Amygdala (tissue), 56 donors: ENCODE results near the gene KLRF2.

Source experiments
- DNase-seq, 56 donors: peaks; one replicate each; lab custom pipeline; 2025; lab: John Stamatoyannopoulos, UW

The KLRF2 gene

DNA sequence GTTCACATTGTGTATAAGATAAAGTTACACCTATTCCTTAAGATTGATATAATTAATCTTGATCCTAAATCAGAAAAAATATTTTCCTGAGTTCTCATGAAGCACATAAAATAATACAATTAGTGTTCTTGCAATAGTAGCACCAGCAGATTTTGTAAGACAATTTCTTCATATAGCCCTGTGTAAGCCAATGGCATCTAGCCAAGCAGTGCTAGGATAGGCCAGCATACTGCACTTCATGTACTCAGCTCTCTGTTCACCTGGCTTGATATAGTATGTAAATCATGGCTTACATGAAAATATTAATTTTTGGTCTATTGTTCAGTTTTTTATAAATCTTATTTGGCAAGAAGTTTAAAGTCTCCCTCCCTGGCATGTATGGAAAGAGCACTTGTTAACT lies 1.9 kb downstream of the KLRF2 start:
- no peak for DNase-seq

DNA sequence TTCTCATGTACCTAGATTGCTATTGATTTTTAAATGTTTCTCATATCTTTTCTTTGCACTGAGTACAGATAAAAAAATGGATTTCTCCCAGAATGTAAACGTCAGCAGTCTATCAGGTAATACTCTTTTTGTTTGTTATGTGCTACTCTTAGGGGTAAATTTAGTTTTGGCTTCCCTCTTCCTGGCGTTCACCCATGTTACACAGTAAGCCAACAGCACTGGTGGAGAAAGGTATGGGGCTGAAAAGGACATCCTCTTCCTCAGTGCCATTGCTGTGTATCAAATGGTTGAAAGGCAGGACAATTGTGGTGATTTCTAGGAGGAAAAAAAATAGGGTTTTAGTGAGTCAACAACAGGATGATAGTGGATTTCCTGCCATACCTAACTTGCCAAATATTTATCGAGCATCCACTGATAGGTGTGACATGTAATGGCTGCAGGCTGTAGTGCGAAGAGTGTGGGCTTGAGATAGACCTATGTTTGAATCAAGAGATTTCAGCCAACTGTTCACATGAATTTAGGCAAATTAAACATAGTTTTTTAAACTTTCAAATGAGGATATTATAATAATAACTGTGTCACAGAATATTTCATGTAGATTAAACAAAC lies 7.5 kb downstream of the KLRF2 start:
- no peak for DNase-seq

DNA sequence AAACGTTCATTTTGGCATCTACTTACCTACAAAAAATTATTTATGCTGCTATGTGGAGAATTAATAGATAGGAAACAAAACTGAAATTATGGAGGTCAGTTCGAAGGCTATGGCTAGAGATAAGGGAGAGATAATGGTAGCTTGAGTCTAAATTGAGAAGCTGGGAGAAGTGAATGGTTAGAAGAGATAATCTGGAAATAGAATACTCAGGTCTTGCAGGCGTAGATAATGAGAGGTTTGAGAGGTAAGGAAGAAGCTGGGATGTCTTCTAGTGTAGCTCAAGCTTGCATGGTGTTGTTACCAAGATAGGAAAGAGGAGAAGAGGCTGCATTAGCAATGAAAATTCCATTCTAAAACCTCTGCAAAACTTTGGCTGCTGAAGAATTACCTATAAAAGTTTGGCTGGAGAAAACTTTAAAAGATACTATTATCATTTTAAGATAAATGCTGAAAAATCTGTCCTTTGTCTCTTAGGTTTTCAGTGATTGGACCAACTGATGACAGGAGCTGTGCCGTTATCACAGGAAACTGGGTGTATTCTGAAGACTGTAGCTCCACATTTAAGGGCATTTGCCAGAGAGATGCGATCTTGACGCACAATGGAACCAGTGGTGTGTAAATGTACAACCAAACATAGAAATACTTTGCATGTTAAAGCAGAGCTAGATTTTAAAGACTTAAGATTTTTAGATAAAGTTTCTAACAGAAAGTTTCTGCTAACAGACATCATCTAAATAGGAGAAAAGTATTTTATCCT lies 14.1 kb downstream of the KLRF2 start:
- no peak for DNase-seq

DNA sequence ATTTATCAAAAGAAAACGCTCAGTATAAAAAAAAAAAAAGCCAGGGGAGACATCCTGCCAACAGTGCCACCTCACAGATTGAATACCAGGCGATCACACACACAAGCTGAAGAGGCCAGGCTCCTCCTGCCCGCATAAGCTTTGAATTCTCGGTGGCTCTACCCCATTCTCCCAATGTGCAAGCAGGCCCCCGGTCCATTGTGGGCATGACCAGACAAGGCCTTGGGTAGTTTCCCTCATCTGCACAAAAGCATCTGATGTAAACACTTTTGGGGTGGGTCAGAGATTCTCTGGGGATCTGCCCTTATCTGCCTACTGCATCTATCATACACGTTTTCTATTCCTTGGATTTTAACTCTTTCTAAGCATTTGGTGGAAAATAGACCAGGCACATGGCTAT lies 16.2 kb downstream of the KLRF2 start:
- no peak for DNase-seq

DNA sequence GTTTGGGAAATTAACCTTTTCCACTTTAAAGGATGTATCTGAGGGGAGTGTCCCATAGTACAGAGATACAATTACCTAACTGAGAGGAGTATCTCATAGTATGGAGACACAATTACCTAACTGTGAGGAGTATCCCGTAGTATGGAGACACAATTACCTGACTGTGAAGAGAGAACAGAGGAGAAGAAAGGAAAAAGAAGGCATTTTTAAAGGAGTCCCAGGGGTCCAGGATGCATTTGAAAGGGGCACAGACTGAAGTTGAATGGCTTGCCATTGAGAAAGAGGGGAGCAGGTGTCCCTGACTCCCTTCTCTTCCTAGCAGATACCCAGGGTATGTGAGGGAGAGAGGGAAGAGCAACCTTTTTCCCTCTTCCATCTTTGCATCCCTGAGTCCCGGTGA lies 17.9 kb downstream of the KLRF2 start:
- no peak for DNase-seq

DNA sequence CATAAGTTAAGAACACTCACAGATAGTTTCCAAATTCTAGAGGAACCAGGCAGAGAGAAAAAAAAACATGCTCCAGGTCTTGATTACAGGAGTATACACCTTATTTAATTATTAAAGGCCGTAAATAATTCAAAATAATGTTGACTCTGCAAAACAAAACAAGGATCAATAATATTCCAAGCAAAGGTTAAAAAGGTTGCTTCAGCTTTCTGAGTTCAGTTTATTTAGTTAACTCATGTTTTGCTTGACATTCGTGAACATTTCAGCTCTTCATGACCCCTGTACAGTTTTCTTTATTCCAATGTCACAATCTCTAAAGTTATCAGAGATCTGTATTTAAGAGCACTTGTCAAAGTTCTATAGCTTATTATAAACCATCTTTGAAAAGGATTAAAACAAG lies 19.6 kb downstream of the KLRF2 start:
- no peak for DNase-seq

DNA sequence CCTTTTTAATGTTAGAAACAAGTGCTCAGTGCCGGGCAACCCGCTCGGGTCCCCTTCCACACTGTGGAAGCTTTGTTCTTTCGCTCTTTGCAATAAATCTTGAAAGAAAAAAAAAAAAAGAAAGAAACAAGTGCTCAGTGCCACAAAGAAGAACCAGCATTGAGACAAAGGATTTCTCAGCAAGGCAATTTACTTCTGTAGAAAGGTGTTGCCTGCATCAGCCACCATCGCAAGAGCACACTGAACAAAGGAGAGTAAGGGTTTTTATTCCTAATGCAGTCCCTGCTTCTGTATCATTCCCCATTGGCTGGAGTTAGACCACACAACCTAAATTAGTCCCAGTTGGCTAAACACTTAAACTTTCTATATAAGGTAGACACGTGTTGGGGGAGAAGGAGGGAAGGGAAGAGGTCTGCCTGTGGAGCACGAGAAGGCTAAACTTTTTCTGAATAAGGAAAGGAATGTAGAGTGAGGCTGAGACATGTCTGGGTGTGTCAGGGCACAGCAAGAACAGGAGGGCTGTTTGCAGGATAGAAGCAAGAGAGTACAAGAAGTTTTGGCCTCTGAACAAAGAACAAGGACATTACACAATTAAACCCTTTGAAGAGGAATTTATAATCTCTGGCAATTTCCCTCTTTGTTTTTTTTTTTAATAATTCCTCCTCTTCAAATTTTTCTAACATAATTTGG lies 21.4 kb downstream of the KLRF2 start:
- DNase-seq = no peak

DNA sequence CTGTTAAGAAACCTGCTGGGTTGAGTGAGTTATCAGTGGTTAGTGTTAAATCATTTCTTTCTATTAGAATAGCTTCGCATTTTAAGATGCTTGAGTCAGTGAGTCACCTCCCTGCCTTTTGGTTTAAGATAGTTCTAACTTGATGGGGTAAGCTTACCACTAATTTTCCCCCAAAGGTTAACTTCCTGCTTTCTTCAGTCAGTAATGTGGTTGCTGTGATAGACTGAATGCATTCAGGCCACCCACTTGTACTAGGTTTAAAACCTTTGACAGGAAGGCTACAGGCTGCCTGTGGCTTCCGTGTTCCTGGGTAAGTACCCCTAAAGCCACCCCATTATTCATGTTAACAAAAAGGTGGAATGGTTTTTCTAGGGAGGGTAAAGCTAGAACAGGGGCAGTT lies 25.6 kb downstream of the KLRF2 start:
- no peak for DNase-seq

DNA sequence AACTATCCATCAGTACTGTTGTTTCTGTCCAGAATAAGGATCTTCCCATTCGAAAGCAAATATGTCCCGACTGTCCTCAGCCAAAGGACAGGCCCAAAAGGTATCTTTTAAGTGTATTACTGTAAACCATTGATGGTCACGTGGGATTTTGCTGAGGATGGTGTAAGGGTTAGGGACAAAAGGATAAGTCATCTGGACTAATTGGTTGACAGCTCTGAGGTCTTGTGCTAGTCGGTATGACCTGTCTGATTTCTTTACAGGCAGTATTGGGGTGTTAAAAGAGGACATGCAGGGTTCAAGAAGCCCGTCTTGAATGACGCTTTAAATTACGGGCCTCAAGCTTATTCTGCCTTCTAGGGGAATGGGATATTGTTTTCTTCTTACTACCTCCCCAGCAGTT lies 26.5 kb downstream of the KLRF2 start:
- no peak for DNase-seq

DNA sequence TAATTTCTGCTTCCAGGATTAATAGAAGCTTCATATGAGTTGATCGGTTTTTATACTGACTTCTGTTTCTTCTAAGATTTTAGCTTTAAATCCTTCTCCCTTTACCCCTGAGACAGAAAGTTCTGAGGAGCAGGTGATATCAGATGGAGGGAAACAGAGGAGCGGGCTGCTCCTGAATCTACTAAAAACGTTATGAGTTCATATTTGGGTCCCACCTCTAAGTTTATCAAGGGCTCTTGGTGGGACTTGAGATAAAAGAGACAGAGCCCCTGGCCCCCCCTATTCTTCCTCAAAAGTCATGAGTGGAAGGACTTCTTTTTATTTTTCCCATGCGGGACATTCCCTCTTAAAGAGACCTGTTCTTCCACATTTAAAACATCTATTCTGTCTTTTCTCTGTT lies 27.1 kb downstream of the KLRF2 start:
- no peak for DNase-seq

DNA sequence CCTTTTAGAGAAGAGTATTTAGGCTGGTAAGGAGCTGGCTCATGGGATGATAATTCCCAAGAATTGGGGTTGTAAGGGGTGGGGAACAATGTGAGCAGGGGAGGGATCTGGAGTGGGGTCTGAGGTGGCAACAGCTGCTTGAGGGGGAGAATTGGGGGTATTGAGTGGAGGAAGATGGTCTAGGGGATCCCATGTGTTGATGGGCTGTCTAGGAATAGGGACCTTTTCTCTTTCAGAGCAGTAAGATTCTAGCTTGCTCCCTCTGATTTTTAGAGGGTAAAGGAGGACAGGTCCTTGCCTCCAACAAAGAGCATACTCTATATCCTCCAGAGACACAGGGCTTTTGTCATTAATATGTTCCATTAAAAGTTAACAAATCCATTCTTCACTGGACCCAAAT lies 28.4 kb downstream of the KLRF2 start:
- DNase-seq = no peak

DNA sequence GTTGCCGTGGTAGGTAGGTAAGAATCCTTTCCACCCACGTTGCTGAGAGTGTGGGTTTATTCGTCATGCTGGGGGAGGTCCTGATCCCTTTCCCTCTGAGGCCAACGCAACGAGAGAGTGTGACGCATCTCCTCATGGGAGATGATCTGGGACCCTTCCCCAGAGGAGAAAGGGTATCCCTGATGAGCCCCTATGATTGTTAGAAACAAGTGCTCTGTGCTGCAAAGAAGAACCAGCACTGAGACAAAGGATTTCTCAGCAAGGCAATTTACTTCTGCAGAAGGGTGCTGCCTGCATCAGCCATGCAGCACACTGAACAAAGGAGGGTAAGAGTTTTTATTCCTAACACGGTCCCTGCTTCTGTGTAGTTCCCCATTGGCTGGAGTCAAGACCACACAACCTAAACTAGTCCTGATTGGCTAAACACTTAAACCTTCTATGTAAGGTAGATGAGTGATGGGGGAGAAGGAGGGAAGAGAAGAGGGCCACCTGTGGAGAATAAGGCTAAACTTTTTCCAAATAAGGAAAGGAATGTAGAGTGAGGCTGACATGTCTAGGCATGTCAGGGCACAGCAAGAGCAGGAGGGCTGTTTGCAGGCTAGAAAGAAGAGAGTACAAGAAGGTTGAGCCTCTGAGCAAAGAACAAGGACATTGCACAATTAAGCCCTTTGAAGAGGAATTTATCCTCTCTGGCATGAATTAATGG lies 29.6 kb downstream of the KLRF2 start:
- DNase-seq = no peak

DNA sequence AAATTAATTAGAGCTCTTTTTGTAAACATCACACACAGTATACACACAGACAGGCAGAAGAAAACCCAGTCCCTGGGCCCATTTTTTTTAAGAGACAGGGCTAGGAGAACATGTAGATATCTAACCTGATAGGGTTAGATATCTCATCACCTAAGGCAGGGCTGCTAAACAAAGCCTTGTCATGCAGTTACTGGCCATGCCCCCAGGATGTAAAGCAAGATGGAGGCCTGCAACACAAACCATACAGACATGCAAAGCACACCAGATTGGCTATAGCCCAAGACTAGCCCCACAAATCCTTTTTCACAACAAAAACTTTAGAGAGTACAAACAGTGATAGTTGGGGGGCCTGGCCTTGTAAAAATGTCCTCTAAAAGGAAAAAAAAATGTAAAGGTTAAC lies 30.4 kb downstream of the KLRF2 start:
- DNase-seq = no peak

DNA sequence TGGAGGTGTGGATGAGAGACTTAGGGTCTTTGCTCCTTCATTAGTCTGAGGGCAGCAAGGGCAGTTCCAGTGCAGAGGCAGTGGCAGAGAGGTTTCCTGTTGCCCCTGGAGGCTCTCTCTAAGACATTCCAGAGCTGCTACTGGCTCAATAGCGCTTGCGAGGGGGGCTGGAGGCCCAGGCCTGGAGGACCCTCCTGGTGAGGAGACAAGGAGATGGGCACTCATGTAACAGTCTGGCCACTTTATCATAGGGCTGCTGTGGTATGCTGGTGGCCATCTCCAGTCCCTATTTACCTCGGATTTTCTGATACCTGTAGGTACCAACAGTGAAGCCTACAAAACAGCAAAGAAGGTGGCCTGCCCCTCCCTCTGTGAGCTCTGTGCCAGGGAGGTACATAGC lies 38.2 kb downstream of the KLRF2 start:
- no peak for DNase-seq

DNA sequence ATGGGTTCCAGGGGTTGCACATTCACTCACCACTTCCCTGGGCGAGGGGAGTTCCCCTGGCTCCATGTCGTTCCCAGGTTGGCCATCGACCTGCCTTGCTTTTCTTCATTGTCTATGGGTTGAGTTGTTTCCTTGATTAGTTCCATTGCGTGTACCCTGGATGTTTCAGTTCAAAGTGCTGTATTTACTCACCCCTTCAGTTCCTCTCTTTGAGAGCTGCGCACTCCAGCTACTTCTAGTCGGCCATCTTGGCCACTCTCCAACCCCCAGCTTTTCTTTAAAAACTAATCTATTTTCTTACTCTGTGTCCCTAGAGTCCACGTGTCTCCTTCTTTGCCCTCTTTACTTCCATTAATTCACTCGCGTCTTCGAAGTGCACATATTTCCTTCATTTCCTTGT lies 39.2 kb downstream of the KLRF2 start:
- no peak for DNase-seq

DNA sequence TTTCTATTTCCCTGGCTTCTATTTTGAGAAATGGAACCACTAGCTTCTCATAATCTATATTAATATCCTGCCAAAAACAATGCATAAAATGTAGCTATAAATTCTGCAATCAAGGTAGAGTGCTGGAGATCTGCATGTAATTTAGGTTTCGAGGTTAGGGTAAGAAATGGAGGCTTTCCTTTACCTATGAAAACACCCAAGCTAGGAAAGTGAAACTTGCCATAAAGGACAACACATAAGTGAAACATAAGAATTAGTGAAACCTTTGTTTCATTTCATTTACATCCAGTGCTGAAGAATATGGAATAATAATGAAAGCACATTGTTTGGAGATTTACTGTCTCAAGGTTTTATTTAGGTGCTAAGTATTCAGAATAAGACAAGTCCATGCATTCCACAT lies 41.1 kb downstream of the KLRF2 start:
- no peak for DNase-seq

DNA sequence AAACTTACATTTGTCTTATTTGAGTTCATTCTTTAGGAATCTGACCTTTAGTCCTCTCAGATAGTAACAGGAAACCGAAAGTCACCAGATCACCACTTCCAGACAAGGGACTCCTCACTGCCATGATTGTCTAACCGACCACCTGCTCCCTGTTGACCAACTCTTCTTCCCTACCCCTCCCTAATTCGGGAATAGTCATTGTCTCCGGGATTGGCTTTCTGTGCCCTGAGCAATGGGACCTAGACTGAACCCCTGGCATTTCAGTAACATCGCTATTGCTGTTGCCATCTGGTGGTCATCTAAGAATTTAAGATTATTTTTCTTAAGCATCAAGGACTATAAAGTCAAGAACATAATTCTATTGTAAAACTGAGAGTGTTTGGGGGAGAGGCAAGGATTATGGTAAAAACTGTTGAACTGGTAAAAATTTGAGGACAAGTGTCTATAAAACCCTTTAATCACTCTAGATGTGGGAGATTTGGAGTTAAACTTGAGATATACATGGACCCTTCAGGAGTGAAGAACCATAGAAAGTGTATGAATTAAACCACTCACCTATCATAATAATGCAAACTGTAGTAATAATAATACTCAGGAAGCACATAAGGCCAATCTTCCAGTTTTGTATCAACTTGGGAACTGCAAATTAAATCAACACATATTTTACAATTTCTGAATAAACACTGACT lies 44.6 kb downstream of the KLRF2 start:
- DNase-seq = peak in 2 of 56 donors; percentile 2 to 5

DNA sequence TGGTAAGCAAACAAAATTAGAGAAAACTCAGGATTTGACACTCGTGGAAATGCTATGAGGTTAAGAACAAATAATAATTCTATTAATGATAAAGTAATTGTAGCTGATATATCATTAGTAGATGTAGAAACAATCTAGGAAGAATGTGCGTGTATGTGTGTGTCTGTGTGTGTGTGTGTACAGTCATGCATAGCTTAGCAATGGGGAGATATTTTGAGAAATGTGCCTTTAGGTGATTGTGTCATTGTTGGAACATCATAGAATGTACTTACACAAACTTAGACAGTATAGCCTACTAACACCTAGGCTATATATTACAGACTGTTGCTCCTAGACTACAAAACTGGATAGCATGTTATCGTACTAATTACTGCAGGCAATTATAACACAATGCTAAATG lies 45.6 kb downstream of the KLRF2 start:
- DNase-seq = no peak

DNA sequence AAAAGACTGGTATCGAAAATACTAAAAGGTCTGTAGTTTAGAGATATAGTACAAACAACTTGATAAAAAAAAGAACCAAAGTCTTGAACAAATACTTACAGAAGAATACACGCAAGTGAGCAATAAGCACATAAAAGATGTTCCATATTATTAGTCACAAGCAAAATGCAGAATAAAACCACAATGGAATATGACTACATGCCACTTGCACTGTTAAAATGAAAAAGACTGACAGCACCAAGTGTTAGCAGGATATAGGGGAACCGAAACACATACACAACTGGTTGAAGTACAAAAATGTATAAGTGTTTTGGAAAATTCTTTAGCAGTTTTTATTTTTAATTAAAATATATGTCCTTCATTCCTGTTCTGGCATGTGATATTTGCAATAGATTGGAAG lies 47.3 kb downstream of the KLRF2 start:
- no peak for DNase-seq

DNA sequence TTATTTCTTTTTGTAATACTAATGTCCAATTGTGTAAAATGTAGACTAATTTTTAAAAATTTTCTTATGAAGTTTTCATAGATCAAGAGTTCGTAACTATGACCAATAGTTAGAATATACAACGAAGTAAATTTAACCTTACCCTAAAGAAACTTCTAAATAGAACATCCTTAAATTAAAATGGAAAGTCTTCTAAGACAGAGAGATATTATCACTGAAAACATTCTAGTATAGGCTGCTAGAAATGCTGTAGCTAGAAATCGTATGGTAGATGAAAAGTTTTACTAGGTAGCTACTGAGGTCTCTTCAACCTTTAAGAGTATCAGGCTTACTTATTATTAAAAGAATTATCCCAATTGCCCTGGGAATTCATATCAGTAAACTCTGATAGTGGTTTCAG lies 50.0 kb downstream of the KLRF2 start:
- no peak for DNase-seq

DNA sequence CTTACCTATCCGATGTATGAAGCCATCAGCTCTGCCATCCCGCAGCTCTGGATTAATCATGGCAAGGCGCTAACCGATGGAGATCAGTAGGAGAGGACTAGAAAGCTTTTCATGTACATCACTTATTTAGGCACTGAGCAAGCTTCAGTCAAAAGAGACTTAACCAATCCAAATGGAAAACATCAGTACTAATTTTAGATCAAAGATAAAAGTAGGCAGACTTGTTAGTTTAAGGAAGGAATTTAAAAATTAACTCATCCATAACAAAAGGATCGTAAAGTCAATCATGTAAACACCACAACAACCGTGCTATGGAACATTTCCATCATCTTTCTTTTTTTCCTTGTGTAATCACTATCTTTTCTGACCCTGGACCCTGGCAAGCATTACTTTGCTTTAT lies 51.0 kb downstream of the KLRF2 start, which contains the start of gene CLEC2A:
Gene CLEC2A (minus strand): TSS at position 101 of the 400 bp plus-strand sequence. CDS start 41 bp downstream, at position 60.
- no peak for DNase-seq
